Endodermal cell (in vitro differentiated cells): ENCODE results near the gene TULP1. TPM values are rescaled to one million over a fixed set of nuclear protein-coding genes. Genes with fewer than 3 reads are reported as not detected.

Experiments used
- DNase-seq: peaks from one replicate; pipeline ENCODE4 v3.0.0-alpha.2; 2017
- H3K27ac ChIP-seq: 2 replicates; pipeline ENCODE4 v1.5.1; 2013; ENCODE audit warnings: mild to moderate bottlenecking, low read depth, low read length, moderate library complexity
- H3K27me3 ChIP-seq: 2 replicates; pipeline ENCODE4 v1.6.1; 2013; ENCODE audit warnings: mild to moderate bottlenecking, low read length, moderate library complexity; ENCODE audit not compliant: insufficient read depth, control insufficient read depth, poor library complexity, severe bottlenecking
- H3K36me3 ChIP-seq: 2 replicates; pipeline ENCODE4 v1.7.0; 2013; ENCODE audit warnings: mild to moderate bottlenecking, low read length, moderate library complexity; ENCODE audit not compliant: control insufficient read depth, insufficient read depth
- H3K4me1 ChIP-seq: one replicate; pipeline ENCODE4 v1.7.0; 2013; ENCODE audit warnings: low read length; ENCODE audit not compliant: control insufficient read depth, insufficient read depth
- H3K4me3 ChIP-seq: 2 replicates; pipeline ENCODE4 v1.5.1; 2013; ENCODE audit warnings: mild to moderate bottlenecking, low read length, moderate library complexity
- H3K9ac ChIP-seq: 2 replicates; pipeline ENCODE4 v1.6.1; 2013; ENCODE audit warnings: mild to moderate bottlenecking, low read length, moderate library complexity; ENCODE audit not compliant: poor library complexity, severe bottlenecking; ENCODE audit errors: extremely low read depth
- H3K9me3 ChIP-seq: 2 replicates; pipeline ENCODE4 v1.6.1; 2013; ENCODE audit warnings: mild to moderate bottlenecking, low read length, moderate library complexity; ENCODE audit not compliant: control insufficient read depth
- H3K27ac Mint-ChIP-seq: 2 replicates; pipeline ENCODE4 v1.8.0; 2020; ENCODE audit warnings: mixed read lengths
- H3K27me3 Mint-ChIP-seq: 2 replicates; pipeline ENCODE4 v1.8.0; 2021; ENCODE audit warnings: mild to moderate bottlenecking, mixed read lengths; ENCODE audit not compliant: insufficient read depth
- H3K36me3 Mint-ChIP-seq: 2 replicates; pipeline ENCODE4 v1.8.0; 2020; ENCODE audit warnings: low read depth, mixed read lengths
- H3K4me1 Mint-ChIP-seq: 2 replicates; pipeline ENCODE4 v1.8.0; 2020; ENCODE audit warnings: mixed read lengths
- H3K4me3 Mint-ChIP-seq: 2 replicates; pipeline ENCODE4 v1.8.0; 2020; ENCODE audit warnings: mild to moderate bottlenecking, moderate library complexity, mixed read lengths
- H3K9me3 Mint-ChIP-seq: 2 replicates; pipeline ENCODE4 v1.8.0; 2020; ENCODE audit warnings: mild to moderate bottlenecking, mixed read lengths
- WGBS, 2 experiments: methylation state at CpG; one replicate each; pipeline versions ENCODE4 v1.1.5 to v1.1.7; 2013; ENCODE audit warnings: missing lambda C conversion rate in 2 of 2, mixed read lengths in 1 of 2; ENCODE audit not compliant: insufficient coverage in 1 of 2, insufficient read length in 1 of 2; 5-methylcytosine and 5-hydroxymethylcytosine counted together
- total RNA-seq, 2 donors: library from RNA; stranded (reverse); fragmentation: NEBNext Ultra II Directional in 1 of 2; extraction: Animal tissue kit (Norgen Biotek cat#: 25700) in 1 of 2; gene quantifications; 2 replicates in 1 of 2; 3 replicates in 1 of 2; pipeline ENCODE4 v1.2.1, GENCODE V29; 2021
- TF ChIP-seq, protein P1 (sequence below): fragments of 200-600 bp; sonication (generic); conservative IDR thresholded peaks from 2 replicates; pipeline ENCODE4 v1.5.0; 2021; ENCODE audit warnings: antibody characterized with exemption, mild to moderate bottlenecking

The TULP1 gene
- total RNA-seq, 2 donors from 2014 or later, result 0.29 to 4.0 TPM

DNA sequence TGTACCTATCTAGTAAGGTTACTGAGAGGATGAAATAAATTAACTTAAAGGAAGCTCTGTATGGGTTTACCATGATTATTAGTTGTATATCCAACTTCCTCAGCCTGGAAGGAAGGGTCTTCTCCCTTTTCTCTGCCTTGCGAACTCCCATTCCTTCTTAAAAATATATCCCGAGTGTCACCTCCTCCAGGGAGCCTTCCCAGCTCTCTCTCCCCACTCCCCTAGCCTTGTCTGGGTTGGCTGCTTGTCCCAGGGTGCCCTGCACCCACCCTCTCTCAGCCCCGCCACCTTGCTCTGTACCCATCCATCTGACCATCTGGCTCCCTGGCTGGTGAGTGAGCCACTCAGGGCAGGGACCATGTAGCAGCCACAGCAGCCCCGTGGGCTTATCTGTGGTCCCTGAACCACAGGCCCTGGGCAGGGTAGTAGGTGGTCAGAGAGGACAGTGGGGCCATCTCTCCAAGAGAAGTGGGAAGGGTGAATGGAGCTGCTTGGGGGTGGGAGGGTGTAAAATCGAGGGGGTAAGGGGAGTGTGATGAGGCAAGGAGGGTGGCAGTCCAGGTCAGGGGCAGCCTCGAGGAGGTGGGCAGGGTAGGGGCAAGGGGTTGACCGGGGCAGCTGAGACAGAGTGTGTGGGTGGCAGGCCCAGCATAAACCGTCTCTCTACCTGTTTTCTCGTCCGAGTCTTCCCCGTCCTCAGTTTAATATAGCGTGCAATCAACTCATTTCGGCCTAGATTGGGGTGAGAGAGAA lies 28.6 kb downstream of the TULP1 start:
- H3K27me3 Mint-ChIP-seq, result no peaks in the 10 kb centered on the region
- no peak overlapping the region for H3K27ac ChIP-seq
- H3K36me3 Mint-ChIP-seq, result peaks cover 18% of the 10 kb centered on the region

DNA sequence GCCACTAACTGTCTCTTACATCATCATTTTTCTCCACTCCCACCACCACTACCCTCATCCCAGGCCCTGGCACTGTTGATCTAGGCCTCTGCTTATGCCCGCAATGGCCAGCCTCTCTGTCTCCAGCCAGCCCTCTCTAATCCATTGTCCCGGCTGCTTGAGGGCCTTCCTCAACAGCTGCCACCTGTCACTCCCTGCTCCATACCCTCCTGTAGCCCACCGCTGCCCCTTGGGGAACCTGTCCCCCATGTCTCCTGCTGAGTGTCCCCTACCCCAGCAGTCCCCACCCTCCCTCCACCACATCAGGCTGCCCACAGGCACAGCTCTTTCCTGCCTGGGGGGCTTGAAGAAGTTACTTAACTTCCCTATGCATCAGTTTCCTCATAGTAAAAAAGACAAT lies 29.2 kb downstream of the TULP1 start:
- Histone ChIP-seq H3K27me3 (no peaks in the 10 kb centered on the region), H3K4me1 (peaks cover 17% of the 10 kb centered on the region), H3K9me3 (no peaks in the 10 kb centered on the region), H3K9ac (no peak overlapping the region), H3K27ac (no peak overlapping the region), H3K4me3 (no peak overlapping the region), H3K36me3 (peaks cover 13% of the 10 kb centered on the region)
- 95 to 100% methylated on average over 1 to 3 of the region's 3 CpGs for WGBS, 2 experiments
- Mint-ChIP-seq H3K4me3 (no peak overlapping the region), H3K27me3 (no peaks in the 10 kb centered on the region), H3K9me3 (no peaks in the 10 kb centered on the region), H3K36me3 (peaks cover 20% of the 10 kb centered on the region), H3K4me1 (peaks cover 29% of the 10 kb centered on the region), H3K27ac (no peak overlapping the region)
- TF ChIP-seq, protein P1, sequence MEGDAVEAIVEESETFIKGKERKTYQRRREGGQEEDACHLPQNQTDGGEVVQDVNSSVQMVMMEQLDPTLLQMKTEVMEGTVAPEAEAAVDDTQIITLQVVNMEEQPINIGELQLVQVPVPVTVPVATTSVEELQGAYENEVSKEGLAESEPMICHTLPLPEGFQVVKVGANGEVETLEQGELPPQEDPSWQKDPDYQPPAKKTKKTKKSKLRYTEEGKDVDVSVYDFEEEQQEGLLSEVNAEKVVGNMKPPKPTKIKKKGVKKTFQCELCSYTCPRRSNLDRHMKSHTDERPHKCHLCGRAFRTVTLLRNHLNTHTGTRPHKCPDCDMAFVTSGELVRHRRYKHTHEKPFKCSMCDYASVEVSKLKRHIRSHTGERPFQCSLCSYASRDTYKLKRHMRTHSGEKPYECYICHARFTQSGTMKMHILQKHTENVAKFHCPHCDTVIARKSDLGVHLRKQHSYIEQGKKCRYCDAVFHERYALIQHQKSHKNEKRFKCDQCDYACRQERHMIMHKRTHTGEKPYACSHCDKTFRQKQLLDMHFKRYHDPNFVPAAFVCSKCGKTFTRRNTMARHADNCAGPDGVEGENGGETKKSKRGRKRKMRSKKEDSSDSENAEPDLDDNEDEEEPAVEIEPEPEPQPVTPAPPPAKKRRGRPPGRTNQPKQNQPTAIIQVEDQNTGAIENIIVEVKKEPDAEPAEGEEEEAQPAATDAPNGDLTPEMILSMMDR, result no peak
- peak; percentile 36 for DNase-seq

More for the DNA sequence above, 28.6 kb downstream of the TULP1 start:
- no peaks in the 10 kb centered on the region for H3K9me3 Mint-ChIP-seq
- peak overlapping the region; percentile 97 for H3K27ac Mint-ChIP-seq
- peaks cover 29% of the 10 kb centered on the region for H3K4me1 Mint-ChIP-seq
- 91 to 97% methylated on average over 5 to 13 of the region's 13 CpGs for WGBS, 2 experiments
- no peaks in the 10 kb centered on the region for H3K9me3 ChIP-seq
- no peak overlapping the region for H3K4me3 ChIP-seq
- peaks cover 17% of the 10 kb centered on the region for H3K4me1 ChIP-seq
- no peaks in the 10 kb centered on the region for H3K27me3 ChIP-seq
- H3K36me3 ChIP-seq, result peaks cover 11% of the 10 kb centered on the region
- DNase-seq, result no peak
- H3K4me3 Mint-ChIP-seq, result no peak overlapping the region
- H3K9ac ChIP-seq, result no peak overlapping the region
- TF ChIP-seq, protein P1, result no peak

GRCh38 chr6:35483062-35483461 lies 29.6 kb downstream of the TULP1 start:
- Histone ChIP-seq H3K9ac (no peak overlapping the region), H3K27ac (no peak overlapping the region), H3K4me3 (no peak overlapping the region), H3K9me3 (no peaks in the 10 kb centered on the region), H3K27me3 (no peaks in the 10 kb centered on the region), H3K4me1 (peaks cover 17% of the 10 kb centered on the region), H3K36me3 (peaks cover 18% of the 10 kb centered on the region)
- H3K27ac Mint-ChIP-seq, result no peak overlapping the region
- H3K4me1 Mint-ChIP-seq, result peaks cover 25% of the 10 kb centered on the region
- no peak overlapping the region for H3K4me3 Mint-ChIP-seq
- TF ChIP-seq, protein P1, result no peak
- WGBS, 2 experiments, result 89 to 97% methylated on average over 3 to 4 of the region's 4 CpGs
- no peaks in the 10 kb centered on the region for H3K27me3 Mint-ChIP-seq
- H3K36me3 Mint-ChIP-seq, result peaks cover 24% of the 10 kb centered on the region
- no peaks in the 10 kb centered on the region for H3K9me3 Mint-ChIP-seq
- DNase-seq, result no peak
